ENCODE data around the gene CYP2J2. TPM values are rescaled to one million over a fixed set of nuclear protein-coding genes. Genes with fewer than 3 reads are reported as not detected.

Gene CYP2J2
- total RNA-seq, 1 donor from 2014 or later, result 0.13 TPM

DNA sequence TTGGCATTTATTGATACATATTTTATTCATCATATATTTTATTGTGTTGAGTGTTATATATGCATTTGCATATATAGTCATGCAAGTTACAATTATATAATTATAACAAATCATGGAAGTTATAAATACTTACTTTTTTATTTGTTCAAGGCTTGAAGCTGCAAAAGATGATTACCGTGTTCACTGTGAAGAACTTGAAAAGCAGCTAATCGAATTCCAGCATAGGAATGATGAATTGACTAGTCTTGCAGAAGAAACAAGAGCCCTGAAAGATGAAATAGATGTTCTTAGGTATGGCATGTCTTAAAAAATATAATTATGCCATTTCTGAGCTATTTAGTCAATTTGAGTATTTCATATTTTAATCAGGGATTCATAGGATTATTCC is 79.7 kb downstream of the CYP2J2 start:
- H3K9me3 Mint-ChIP-seq (ENCODE audit: unreplicated experiment), result peaks cover 7% of the 10 kb centered on the region
- no peak overlapping the region for H3K27ac Mint-ChIP-seq (ENCODE audit: unreplicated experiment)
- no peaks in the 10 kb centered on the region for H3K36me3 Mint-ChIP-seq (ENCODE audit: unreplicated experiment)
- no peaks in the 10 kb centered on the region for H3K4me1 Mint-ChIP-seq (ENCODE audit: unreplicated experiment)
- TF ChIP-seq, protein P1, sequence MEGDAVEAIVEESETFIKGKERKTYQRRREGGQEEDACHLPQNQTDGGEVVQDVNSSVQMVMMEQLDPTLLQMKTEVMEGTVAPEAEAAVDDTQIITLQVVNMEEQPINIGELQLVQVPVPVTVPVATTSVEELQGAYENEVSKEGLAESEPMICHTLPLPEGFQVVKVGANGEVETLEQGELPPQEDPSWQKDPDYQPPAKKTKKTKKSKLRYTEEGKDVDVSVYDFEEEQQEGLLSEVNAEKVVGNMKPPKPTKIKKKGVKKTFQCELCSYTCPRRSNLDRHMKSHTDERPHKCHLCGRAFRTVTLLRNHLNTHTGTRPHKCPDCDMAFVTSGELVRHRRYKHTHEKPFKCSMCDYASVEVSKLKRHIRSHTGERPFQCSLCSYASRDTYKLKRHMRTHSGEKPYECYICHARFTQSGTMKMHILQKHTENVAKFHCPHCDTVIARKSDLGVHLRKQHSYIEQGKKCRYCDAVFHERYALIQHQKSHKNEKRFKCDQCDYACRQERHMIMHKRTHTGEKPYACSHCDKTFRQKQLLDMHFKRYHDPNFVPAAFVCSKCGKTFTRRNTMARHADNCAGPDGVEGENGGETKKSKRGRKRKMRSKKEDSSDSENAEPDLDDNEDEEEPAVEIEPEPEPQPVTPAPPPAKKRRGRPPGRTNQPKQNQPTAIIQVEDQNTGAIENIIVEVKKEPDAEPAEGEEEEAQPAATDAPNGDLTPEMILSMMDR (IDR thresholded peaks at IDR 0.05), result no peak
- DNase-seq (ENCODE audit: extremely low spot score, unreplicated experiment), result no peak
- H3K4me3 Mint-ChIP-seq (ENCODE audit: unreplicated experiment), result no peak overlapping the region
- H3K27me3 Mint-ChIP-seq (ENCODE audit: unreplicated experiment), result peaks cover 87% of the 10 kb centered on the region

- Mint-ChIP-seq H3K27ac (ENCODE audit: unreplicated experiment) (no peak overlapping the region), H3K36me3 (ENCODE audit: unreplicated experiment) (no peaks in the 10 kb centered on the region), H3K4me1 (ENCODE audit: unreplicated experiment) (no peaks in the 10 kb centered on the region), H3K27me3 (ENCODE audit: unreplicated experiment) (peaks cover 87% of the 10 kb centered on the region), H3K4me3 (ENCODE audit: unreplicated experiment) (no peak overlapping the region), H3K9me3 (ENCODE audit: unreplicated experiment) (peaks cover 7% of the 10 kb centered on the region)
- TF ChIP-seq, protein P1 (IDR thresholded peaks at IDR 0.05), result no peak
- DNase-seq (ENCODE audit: extremely low spot score, unreplicated experiment), result no peak
Measured at GRCh38 chr1:59846209-59846894, 80.2 kb downstream of the CYP2J2 start.

- H3K27me3 Mint-ChIP-seq (ENCODE audit: unreplicated experiment), result peaks cover 85% of the 10 kb centered on the region
- H3K9me3 Mint-ChIP-seq (ENCODE audit: unreplicated experiment), result peaks cover 1% of the 10 kb centered on the region
- H3K27ac Mint-ChIP-seq (ENCODE audit: unreplicated experiment), result no peak overlapping the region
- no peak for DNase-seq (ENCODE audit: extremely low spot score, unreplicated experiment)
- H3K36me3 Mint-ChIP-seq (ENCODE audit: unreplicated experiment), result no peaks in the 10 kb centered on the region
- H3K4me1 Mint-ChIP-seq (ENCODE audit: unreplicated experiment), result no peaks in the 10 kb centered on the region
- TF ChIP-seq, protein P1 (IDR thresholded peaks at IDR 0.05), result no peak
- no peak overlapping the region for H3K4me3 Mint-ChIP-seq (ENCODE audit: unreplicated experiment)
Measured at GRCh38 chr1:59845091-59845490, 81.5 kb downstream of the CYP2J2 start.

Other genes with a start within 250 kb of the CYP2J2 start
- 0.05 TPM in 1 of 2 replicates, not detected in the other for gene HOOK1, start 111.8 kb downstream of the CYP2J2 start, total RNA-seq
- gene C1orf87, start 147.0 kb upstream of the CYP2J2 start, total RNA-seq, result 0.94 and 1.0 TPM in 2 replicates

Data from osteocyte (in vitro differentiated cells).